ENCODE results near the gene STX12. TPM values are rescaled to one million over a fixed set of nuclear protein-coding genes. Genes with fewer than 3 reads are reported as not detected.
"Not testable (repeated sequence)": the region's sequence is repeated elsewhere in the genome, so short reads cannot be mapped to it uniquely, and the experiment has no call there.

STX12 gene
- total RNA-seq, 1 donor from 2014 or later, result 22.0 TPM

DNA sequence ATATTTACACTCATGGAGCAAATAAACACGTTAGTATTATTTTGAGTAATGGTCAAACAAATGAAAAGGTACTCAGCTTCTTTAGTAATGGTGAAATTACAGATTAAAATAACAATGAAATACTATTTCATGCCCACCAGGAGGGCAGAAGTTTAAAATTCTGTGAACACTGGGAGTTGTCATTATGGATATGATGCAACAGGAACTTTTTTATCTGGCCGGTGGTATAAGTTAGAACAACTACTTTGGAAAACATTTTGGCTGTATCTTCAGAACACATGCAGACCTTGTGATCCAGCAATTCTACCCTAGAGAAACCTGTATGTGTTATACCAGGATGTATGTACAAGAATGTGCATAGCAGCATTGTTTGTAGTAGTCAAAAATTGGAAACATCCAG, 34.4 kb downstream of the STX12 start:
- Histone ChIP-seq H3K4me1 (no peaks in the 10 kb centered on the region), H3K9me3 (replicated peaks) (no peaks in the 10 kb centered on the region), H3K27ac (replicated peaks) (no peak overlapping the region), H3K4me3 (no peak overlapping the region), H3K36me3 (peaks cover 67% of the 10 kb centered on the region), H3K27me3 (ENCODE audit: low read depth) (no peaks in the 10 kb centered on the region)
- DNase-seq, result no peak
- TF ChIP-seq, protein P1, sequence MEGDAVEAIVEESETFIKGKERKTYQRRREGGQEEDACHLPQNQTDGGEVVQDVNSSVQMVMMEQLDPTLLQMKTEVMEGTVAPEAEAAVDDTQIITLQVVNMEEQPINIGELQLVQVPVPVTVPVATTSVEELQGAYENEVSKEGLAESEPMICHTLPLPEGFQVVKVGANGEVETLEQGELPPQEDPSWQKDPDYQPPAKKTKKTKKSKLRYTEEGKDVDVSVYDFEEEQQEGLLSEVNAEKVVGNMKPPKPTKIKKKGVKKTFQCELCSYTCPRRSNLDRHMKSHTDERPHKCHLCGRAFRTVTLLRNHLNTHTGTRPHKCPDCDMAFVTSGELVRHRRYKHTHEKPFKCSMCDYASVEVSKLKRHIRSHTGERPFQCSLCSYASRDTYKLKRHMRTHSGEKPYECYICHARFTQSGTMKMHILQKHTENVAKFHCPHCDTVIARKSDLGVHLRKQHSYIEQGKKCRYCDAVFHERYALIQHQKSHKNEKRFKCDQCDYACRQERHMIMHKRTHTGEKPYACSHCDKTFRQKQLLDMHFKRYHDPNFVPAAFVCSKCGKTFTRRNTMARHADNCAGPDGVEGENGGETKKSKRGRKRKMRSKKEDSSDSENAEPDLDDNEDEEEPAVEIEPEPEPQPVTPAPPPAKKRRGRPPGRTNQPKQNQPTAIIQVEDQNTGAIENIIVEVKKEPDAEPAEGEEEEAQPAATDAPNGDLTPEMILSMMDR (IDR thresholded peaks at IDR 0.05; ENCODE audit: borderline replicate concordance), result no peak
- intact Hi-C loops (cut with micrococcal nuclease), result no loop called here

DNA sequence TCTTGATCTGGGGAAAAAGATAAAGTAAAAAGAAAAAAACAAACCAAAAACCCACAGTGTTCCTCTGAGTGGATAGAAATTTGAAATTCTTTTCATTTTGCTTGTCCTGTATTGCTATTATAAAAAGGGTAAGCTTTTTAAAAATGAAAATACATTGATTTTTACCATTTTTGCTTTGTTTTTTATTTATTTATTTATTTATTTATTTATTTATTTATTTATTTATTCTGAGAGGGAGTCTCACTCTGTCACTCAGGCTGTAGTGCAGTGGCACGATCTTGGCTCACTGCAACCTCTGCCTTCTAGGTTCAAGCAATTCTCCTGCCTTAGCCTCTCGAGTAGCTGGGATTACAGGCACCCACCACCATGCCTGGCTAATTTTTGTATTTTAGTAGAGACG, 35.1 kb downstream of the STX12 start:
- H3K27me3 ChIP-seq (ENCODE audit: low read depth); DNase-seq; H3K27ac ChIP-seq (replicated peaks); H3K9me3 ChIP-seq (replicated peaks); intact Hi-C loops (cut with micrococcal nuclease); H3K4me3 ChIP-seq; H3K4me1 ChIP-seq: not testable (repeated sequence)
- peaks cover 67% of the 10 kb centered on the region for H3K36me3 ChIP-seq

DNA sequence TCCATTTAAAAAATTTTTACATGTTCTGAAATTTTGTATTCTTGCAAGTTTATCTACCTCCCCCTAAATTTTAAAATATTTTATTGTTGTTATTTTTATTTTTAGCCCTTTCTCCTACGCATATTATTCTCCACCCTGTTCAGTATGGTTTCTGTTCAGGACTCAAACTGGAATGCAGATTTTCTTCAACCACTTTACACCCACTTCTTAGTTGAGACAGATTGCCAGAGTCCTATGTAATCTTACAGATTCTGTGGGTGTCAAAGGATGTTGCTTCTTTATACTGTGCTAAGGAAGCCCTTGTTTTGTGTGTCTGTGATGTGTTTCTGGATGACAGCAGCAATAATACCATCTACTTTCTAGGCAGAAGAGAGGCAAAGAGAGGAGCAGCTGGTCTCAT, 36.9 kb downstream of the STX12 start:
- H3K27me3 ChIP-seq (ENCODE audit: low read depth), result no peaks in the 10 kb centered on the region
- no peak overlapping the region for H3K4me3 ChIP-seq
- TF ChIP-seq, protein P1 (IDR thresholded peaks at IDR 0.05; ENCODE audit: borderline replicate concordance), result no peak
- H3K9me3 ChIP-seq (replicated peaks), result no peaks in the 10 kb centered on the region
- peaks cover 67% of the 10 kb centered on the region for H3K36me3 ChIP-seq
- no peak overlapping the region for H3K27ac ChIP-seq (replicated peaks)
- DNase-seq, result no peak
- H3K4me1 ChIP-seq, result no peaks in the 10 kb centered on the region
- intact Hi-C loops (cut with micrococcal nuclease), result no loop called here

DNA sequence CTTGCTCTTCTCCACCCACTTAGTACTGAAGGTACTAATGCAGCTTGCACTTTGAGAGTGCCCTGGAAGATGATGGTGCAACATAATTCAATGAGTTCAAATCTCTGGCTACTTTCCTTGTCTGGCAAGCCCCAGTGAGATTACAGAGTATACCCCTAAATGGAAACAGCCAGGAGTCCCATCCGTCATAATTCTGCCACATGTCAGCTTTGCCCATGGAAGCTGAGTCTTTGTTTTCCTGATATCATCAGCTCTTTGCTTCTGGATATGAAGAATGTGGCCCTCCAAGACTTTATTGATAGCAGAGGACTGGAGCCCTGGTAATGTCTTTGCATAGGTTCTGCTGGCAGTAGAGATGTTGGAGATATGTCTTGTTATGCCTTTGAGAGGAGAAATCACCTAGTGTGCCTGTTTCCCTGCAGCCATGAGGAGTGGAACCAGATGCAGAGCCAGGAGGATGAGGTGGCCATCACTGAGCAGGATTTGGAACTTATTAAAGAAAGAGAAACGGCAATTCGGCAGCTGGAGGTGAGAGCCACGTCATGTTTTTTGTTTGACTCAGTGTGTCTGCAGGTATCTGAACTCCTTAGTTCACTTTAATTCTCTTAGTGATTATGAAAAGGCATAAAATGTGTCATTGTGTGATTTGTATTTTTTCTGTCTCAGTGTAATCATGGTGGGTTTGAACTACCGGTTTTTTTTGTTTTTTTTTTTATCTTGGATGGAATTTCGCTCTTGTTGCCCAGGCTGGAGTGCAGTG, 38.9 kb downstream of the STX12 start:
- H3K4me3 ChIP-seq, result no peak overlapping the region
- H3K4me1 ChIP-seq, result peaks cover 4% of the 10 kb centered on the region
- peaks cover 62% of the 10 kb centered on the region for H3K36me3 ChIP-seq
- no peak overlapping the region for H3K27ac ChIP-seq (replicated peaks)
- TF ChIP-seq, protein P1 (IDR thresholded peaks at IDR 0.05; ENCODE audit: borderline replicate concordance), result no peak
- no peak for DNase-seq
- H3K9me3 ChIP-seq (replicated peaks), result no peaks in the 10 kb centered on the region
- no peaks in the 10 kb centered on the region for H3K27me3 ChIP-seq (ENCODE audit: low read depth)
- intact Hi-C loops (cut with micrococcal nuclease), result no loop called here

DNA sequence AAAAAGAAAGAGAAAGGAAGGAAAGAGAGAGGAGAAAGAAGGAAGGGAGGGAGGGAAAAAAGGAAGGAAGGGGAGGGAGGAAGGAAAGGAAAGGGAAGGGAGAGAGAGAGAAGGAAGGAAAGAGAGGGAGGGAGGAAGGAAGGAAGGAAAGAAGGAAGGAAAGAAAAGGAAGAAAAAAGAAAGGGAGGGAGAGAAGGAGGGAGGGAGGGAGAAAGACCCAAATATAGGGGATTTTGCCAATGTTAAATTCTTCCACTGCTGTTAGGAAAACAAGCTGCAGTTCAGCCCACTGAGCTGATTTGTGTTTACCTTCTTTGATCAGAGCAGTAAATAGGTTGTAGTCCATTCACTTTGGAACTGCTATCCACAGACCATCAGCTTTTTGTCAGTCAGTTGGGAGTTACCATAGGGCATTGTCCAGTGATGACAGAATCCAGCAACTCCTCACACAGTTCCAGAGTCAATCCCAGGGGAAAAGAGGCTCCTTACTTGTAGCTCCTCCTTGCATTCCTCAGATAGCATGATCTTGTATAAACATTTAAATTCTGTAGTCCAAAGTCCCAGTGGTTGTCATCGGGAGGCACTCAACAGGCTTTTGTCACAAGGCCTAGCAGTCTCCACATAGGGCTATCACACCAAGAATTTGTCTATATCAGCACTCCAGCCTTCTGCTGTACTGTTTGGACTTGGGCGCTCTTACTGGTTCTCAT, 44.1 kb downstream of the STX12 start:
- DNase-seq, result no peak
- no peak overlapping the region for H3K4me3 ChIP-seq
- TF ChIP-seq, protein P1 (IDR thresholded peaks at IDR 0.05; ENCODE audit: borderline replicate concordance), result no peak
- intact Hi-C loops (cut with micrococcal nuclease), result no loop called here
- peaks cover 14% of the 10 kb centered on the region for H3K4me1 ChIP-seq
- no peaks in the 10 kb centered on the region for H3K27me3 ChIP-seq (ENCODE audit: low read depth)
- peaks cover 83% of the 10 kb centered on the region for H3K36me3 ChIP-seq
- peak overlapping the region; percentile 61 for H3K27ac ChIP-seq (replicated peaks)
- H3K9me3 ChIP-seq (replicated peaks), result no peaks in the 10 kb centered on the region

DNA sequence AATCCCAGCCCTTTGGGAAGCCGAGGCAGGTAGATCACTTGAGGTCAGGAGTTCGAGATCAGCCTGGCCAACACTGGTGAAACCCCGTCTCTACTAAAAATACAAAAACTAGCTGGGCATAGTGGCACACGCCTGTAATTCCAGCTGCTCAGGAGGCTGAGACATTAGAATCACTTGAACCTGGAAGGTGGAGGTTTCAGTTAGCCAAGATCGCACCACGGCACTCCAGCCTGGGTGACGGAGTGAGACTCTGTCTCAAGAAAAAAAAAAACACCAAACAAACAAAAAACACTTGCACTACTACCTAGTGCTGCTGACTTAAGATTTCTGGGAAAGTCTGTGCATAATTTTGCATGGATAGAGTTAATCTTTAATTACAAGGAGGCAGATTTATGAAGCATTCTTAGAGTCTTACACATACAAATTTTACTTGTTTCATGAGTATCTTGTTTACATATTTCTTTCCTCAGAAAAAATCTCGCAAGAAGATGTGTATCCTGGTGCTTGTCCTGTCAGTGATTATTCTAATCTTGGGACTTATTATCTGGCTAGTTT, 48.8 kb downstream of the STX12 start:
- H3K27ac ChIP-seq (replicated peaks), result no peak overlapping the region
- intact Hi-C loops (cut with micrococcal nuclease), result no loop called here
- DNase-seq, result no peak
- H3K36me3 ChIP-seq, result peaks cover 76% of the 10 kb centered on the region
- peaks cover 11% of the 10 kb centered on the region for H3K4me1 ChIP-seq
- TF ChIP-seq, protein P1 (IDR thresholded peaks at IDR 0.05; ENCODE audit: borderline replicate concordance), result no peak
- H3K4me3 ChIP-seq, result no peak overlapping the region
- no peaks in the 10 kb centered on the region for H3K9me3 ChIP-seq (replicated peaks)
- H3K27me3 ChIP-seq (ENCODE audit: low read depth), result no peaks in the 10 kb centered on the region
